Fibroblast of pulmonary artery (primary cell): Measurements from ENCODE around the gene SSBP1.
A peak's percentile ranks its signal among the peaks of the same experiment; 100 is the strongest.

ENCODE experiments used
- DNase-seq: peaks from one replicate; pipeline ENCODE4 v3.0.0-alpha.2; 2010; ENCODE audit warnings: low read depth
- H3K4me3 ChIP-seq: replicated peaks from 2 replicates; pipeline ENCODE4 v1.5.1; 2011; ENCODE audit warnings: low read depth, mild to moderate bottlenecking, control low read depth, low read length, moderate library complexity
- TF ChIP-seq, protein P1 (sequence below): IDR thresholded peaks from 2 replicates; pipeline ENCODE4 v1.5.1; 2011; ENCODE audit warnings: mild to moderate bottlenecking, control low read depth, low read length, inconsistent platforms; ENCODE audit errors: missing control alignments

Gene SSBP1

DNA sequence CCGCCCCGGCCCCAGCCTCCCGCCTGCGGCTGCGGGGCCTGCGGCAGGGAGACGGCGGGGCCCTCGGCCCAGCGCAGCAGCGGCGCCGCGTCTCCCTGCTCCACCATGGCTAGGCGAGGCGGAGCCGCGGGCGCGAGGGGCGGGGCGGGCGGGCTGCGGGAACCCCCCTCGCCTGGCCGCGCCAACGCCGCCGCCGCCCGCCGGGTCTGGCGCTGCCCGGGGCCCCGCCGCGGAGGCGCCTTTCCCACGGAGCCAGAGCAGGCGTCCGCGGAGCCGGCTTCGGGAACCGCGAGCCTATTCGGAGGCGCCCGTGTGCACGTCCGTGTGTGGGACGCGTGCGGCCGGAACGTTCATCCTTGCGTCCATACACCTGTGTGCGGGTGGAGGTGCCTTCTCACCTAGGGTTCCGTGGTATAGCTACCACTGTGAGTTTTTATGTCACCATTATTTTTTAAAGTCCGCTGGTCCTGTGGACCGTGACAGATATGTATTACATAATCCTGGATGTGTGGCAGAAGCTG is 36.1 kb upstream of the SSBP1 start, which contains the start of gene DENND11:
TSS of gene DENND11 (minus strand) at position 120 of the 521 bp plus-strand sequence. CDS start at position 107, 13 bp downstream.
- TF ChIP-seq, protein P1, sequence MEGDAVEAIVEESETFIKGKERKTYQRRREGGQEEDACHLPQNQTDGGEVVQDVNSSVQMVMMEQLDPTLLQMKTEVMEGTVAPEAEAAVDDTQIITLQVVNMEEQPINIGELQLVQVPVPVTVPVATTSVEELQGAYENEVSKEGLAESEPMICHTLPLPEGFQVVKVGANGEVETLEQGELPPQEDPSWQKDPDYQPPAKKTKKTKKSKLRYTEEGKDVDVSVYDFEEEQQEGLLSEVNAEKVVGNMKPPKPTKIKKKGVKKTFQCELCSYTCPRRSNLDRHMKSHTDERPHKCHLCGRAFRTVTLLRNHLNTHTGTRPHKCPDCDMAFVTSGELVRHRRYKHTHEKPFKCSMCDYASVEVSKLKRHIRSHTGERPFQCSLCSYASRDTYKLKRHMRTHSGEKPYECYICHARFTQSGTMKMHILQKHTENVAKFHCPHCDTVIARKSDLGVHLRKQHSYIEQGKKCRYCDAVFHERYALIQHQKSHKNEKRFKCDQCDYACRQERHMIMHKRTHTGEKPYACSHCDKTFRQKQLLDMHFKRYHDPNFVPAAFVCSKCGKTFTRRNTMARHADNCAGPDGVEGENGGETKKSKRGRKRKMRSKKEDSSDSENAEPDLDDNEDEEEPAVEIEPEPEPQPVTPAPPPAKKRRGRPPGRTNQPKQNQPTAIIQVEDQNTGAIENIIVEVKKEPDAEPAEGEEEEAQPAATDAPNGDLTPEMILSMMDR, result no peak
- H3K4me3 ChIP-seq, result peak within 1 kb of the TSS; percentile 68
- DNase-seq, result peak; percentile 20

DNA sequence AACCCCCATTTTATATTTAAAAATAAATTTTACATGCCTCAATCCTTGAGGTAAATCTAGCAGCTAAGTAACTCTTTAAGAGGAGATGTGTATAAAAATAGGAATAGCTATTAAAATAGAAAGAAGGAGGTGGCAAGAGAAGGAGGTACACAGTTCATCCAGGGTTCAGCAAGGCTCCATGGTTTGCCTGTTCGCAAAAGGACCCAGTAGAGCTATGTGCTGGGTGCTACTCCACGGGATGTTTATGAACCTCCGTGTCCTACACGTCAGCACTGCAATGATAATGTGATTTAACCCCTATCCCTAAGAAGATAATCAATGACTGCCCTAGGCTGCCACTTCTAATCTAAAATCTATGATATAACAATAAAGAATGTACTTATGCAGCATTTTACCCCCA is 35.3 kb upstream of the SSBP1 start:
- no peak overlapping the region for H3K4me3 ChIP-seq
- TF ChIP-seq, protein P1, result no peak
- no peak for DNase-seq

DNA sequence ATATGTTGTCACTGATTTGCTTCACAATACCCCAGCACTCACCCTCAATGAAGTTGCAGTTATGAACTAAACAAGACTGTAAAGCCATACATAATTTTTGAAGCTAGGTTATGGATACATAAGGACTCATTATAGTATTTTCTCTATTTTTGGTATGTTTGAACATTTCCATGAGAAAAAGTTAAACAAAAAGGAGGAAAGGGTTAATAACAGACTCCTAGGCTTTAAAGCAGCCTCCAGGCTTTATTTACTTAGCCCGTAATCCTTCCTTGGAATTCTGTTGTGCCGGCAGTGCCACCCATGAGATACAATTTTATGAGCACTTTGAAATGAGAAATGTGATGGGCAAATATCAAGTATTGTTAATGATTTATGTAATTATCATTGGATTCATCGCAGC is 34.0 kb upstream of the SSBP1 start:
- no peak for DNase-seq
- H3K4me3 ChIP-seq, result no peak overlapping the region
- TF ChIP-seq, protein P1, result no peak

DNA sequence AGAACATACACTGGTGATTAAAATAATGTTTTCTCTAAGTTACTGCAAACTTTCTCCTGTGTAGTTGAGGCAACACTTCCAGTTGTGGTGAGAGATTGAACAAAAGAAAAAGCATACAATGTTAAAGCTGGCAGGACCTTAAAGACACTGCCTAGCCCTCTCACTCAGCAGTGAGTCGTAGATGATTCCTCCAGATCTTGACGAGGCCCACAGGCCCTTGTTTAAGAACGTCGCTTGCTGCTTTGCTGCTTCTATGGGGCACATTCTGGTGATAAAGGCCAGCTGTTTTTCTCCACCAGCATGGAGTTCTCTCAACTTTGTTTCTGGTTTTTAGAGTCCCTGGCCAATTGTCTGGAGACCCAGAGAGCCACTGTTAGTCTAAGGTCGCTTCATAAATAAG is 33.4 kb upstream of the SSBP1 start:
- TF ChIP-seq, protein P1, result no peak
- H3K4me3 ChIP-seq, result no peak overlapping the region
- DNase-seq, result no peak

DNA sequence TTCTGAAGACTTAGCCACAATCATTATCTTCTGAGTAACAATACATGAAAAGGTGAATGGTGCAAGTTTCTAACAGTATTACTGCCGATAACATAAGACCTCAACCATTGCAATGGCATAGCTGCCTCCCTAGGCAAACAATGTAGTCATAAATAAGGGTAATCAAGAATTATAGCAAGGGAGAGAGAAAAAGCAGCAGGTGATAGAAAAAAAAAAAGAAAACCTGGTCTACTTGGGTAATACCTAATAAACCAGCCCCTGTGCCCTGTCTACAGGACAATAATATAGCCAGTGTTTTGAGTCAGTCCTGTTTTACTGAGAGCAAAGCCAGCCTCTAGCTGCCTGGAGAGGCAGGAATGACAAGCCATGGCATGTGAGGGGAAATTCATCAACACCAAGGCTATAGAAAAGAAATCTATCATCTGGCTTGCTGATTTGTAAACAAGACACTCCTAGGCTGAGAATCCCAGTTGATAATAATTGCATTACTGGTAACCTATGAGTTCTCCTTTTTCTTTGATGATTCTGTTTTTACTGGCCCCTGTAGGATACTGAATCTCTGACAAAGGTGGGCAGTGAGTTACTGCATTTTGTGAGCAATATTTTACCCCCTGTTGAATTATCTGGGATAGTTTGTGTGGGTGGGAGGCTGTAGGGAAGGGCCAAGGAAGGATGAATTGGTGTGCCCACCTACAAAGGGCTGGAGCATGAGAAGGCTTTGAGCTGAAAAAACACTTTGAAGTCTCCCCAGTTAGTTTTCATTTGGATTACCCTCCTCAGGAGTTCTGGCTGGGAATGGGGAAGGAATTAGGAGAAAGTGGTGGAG is 31.7 kb upstream of the SSBP1 start:
- no peak overlapping the region for H3K4me3 ChIP-seq
- DNase-seq, result no peak
- TF ChIP-seq, protein P1, result no peak

DNA sequence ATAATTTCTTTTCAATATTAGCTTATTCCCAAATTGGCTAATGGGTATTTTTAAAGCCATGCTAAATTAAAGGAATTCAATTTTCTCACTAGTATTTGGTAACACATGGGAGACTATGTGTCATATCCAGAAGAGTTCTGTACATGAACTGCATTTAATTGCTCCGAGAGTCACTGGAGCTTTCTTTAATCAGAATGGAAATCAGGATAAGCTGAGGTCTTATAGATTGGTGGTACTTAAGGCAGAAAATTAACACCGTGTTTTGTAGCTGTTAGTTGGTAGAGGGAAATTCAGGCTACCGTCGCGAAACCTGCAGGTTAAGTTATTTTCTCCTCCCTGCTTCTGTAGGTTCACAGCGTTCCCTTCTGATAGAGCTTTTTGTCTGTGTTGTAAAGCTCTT is 29.8 kb upstream of the SSBP1 start, which contains the start of gene WEE2:
TSS of gene WEE2 (plus strand) at position 3 of the 400 bp plus-strand sequence. CDS start 406 bp downstream, outside the sequence.
- no peak for DNase-seq
- TF ChIP-seq, protein P1, result no peak
- H3K4me3 ChIP-seq, result no peak within 1 kb of the TSS
